ENCODE results near the gene ZNF575.

- TF ChIP-seq CTCF (IDR thresholded peaks at IDR 0.05; ENCODE audit: low read depth, low read length) (no peak), MYC (IDR thresholded peaks at IDR 0.05; ENCODE audit: low read depth, low read length) (no peak)
Observed at GRCh38 chr19:43581467-43581866, 48.5 kb downstream of the ZNF575 start.

All from NB4 (cell line).